Lung (tissue), 16 donors: Measurements from ENCODE around the gene DTNA. TPM values are rescaled to one million over a fixed set of nuclear protein-coding genes. Genes with fewer than 3 reads are reported as not detected.
A peak's percentile ranks its signal among the peaks of the same experiment; 100 is the strongest.

Experiments
- ATAC-seq: fragments of 200-7000 bp; cut with Tn5 transposase; one replicate; pipeline ENCODE4 v1.9.1; 2020; ENCODE audit warnings: moderate number of reproducible peaks; ENCODE audit not compliant: insufficient read depth, low FRiP score
- DNase-seq, 3 donors: peaks; one replicate each; pipeline ENCODE4 v3.0.0-alpha.2; 2013 to 2017
- H3K27ac ChIP-seq, 2 donors: one replicate each; pipeline ENCODE4 v1.5.1; 2013; ENCODE audit warnings: mild to moderate bottlenecking in 2 of 2, moderate library complexity in 2 of 2, control low read depth in 1 of 2, inconsistent platforms in 1 of 2, low read depth in 1 of 2, low read length in 1 of 2
- H3K27me3 ChIP-seq, 3 donors: one replicate each; pipeline ENCODE4 v1.5.1; 2013; ENCODE audit warnings: low read length in 2 of 3; ENCODE audit not compliant: control insufficient read depth in 3 of 3, insufficient read depth in 3 of 3
- H3K36me3 ChIP-seq, 4 donors: one replicate each; pipeline ENCODE4 v1.5.1; 2013; ENCODE audit warnings: low read length in 4 of 4, mild to moderate bottlenecking in 1 of 4, moderate library complexity in 1 of 4; ENCODE audit not compliant: control insufficient read depth in 4 of 4, insufficient read depth in 4 of 4
- H3K4me1 ChIP-seq, 5 donors: one replicate each; pipeline ENCODE4 v1.5.1; 2013; ENCODE audit warnings: low read length in 5 of 5, mild to moderate bottlenecking in 2 of 5, moderate library complexity in 1 of 5; ENCODE audit not compliant: control insufficient read depth in 5 of 5, insufficient read depth in 5 of 5
- H3K4me3 ChIP-seq: one replicate; pipeline ENCODE4 v1.5.1; 2013; ENCODE audit warnings: mild to moderate bottlenecking, control low read depth, moderate library complexity
- H3K9ac ChIP-seq, 2 donors: one replicate each; pipeline ENCODE4 v1.5.1; 2013; ENCODE audit warnings: low read length in 2 of 2, control low read depth in 1 of 2; ENCODE audit not compliant: insufficient read depth in 1 of 2
- H3K9me3 ChIP-seq, 4 donors: one replicate each; pipeline ENCODE4 v1.5.1; 2013; ENCODE audit warnings: low read length in 3 of 4, mild to moderate bottlenecking in 1 of 4, moderate library complexity in 1 of 4; ENCODE audit not compliant: control insufficient read depth in 4 of 4, insufficient read depth in 3 of 4
- CTCF ChIP-seq: IDR thresholded peaks from 2 replicates; pipeline ENCODE4 v1.5.1; 2012; ENCODE audit warnings: mild to moderate bottlenecking; ENCODE audit errors: control extremely low read depth, extremely low read depth
- WGBS, 2 donors: extraction: QIAGEN DNeasy Blood & Tissue Kit; methylation state at CpG; one replicate each; pipeline ENCODE4 v1.1.7; 2013; 5-methylcytosine and 5-hydroxymethylcytosine counted together
- long read RNA-seq, 5 donors: transcript quantifications; one replicate each; lab custom pipeline, GENCODE V29; 2026
- polyA plus RNA-seq, 2 donors: library from polyadenylated mRNA; stranded (reverse); fragments of 200-250 nt; gene quantifications; one replicate each; pipeline ENCODE4 v1.2.1, GENCODE V29; 2013
- total RNA-seq, 2 donors: library from RNA; depleted of rRNA in 1 of 2; stranded (reverse); fragments of >200 nt in 1 of 2; gene quantifications; one replicate each; pipeline ENCODE4 v1.2.1, GENCODE V29; 2014 to 2021
- donor health status: control.
- donor health status: control.
- donor health status: Bipolar disorder and iron deficiency.
- donor health status: healthy.
- donor health status: DM: yes; HTN: yes; CAD: no.

The DTNA gene
- 10 to 100 TPM; 19.6 to 23.8 TPM for total RNA-seq
- 1 to 10 TPM; 5.0 to 6.2 TPM for polyA plus RNA-seq
- long read RNA-seq, donor 1, partial matches to known transcripts = 5 of 6 reads
- long read RNA-seq, donor 1, other reads (novel, unspliced or antisense) = 0 of 6 reads
- long read RNA-seq, donor 2 = 0 reads
- long read RNA-seq, donor 3 = 0 reads
- long read RNA-seq, donor 4 = 0 reads
- long read RNA-seq, donor 5, partial matches to known transcripts = 0 of 1 reads
- long read RNA-seq, donor 5, other reads (novel, unspliced or antisense) = 0 of 1 reads

- 50 to 53% methylated on average over 1 of the region's 1 CpG for WGBS, 2 donors
- Histone ChIP-seq H3K4me1 (peaks cover 0 to 52% (median 16%) of the 10 kb centered on the region in 5 donors), H3K27ac (peak within 1 kb of the TSS; percentile 31 to 69), H3K27me3 (no peaks in the 10 kb centered on the region), H3K36me3 (no peaks in the 10 kb centered on the region), H3K9me3 (no peaks in the 10 kb centered on the region), H3K9ac (peak within 1 kb of the TSS in 1 of 2 donors; percentile 30), H3K4me3 (no peak within 1 kb of the TSS)
- ATAC-seq = peak; percentile 68
- peak; percentile 80 to 98 (median 97) for DNase-seq
- TF ChIP-seq CTCF = no peak
These were observed at the start of gene DTNA for GRCh38 chr18:34709750-34710441. TSS of gene DTNA (plus strand) at chr18:34710298. CDS start at chr18:34755977, 45,679 bp downstream.

- Histone ChIP-seq H3K9ac (no peak overlapping the region), H3K27me3 (no peaks in the 10 kb centered on the region), H3K27ac (peak overlapping the region in 1 of 2 donors; percentile 98), H3K9me3 (no peaks in the 10 kb centered on the region), H3K36me3 (no peaks in the 10 kb centered on the region), H3K4me1 (peaks cover 0 to 17% (median 6%) of the 10 kb centered on the region in 5 donors), H3K4me3 (no peak overlapping the region)
- no peak for TF ChIP-seq CTCF
- WGBS, 2 donors = 76 to 80% methylated on average over 2 of the region's 2 CpGs
- ATAC-seq (no peak), DNase-seq (no peak)
These were observed 49.5 kb upstream of the DTNA start for GRCh38 chr18:34660572-34660971.

- Histone ChIP-seq H3K9me3 (no peaks in the 10 kb centered on the region), H3K9ac (no peak overlapping the region), H3K4me1 (peaks cover 0 to 17% (median 6%) of the 10 kb centered on the region in 5 donors), H3K27ac (peak overlapping the region in 1 of 2 donors; percentile 29), H3K4me3 (no peak overlapping the region), H3K27me3 (no peaks in the 10 kb centered on the region), H3K36me3 (no peaks in the 10 kb centered on the region)
- WGBS, 2 donors = 49 to 52% methylated on average over 4 of the region's 4 CpGs
- ATAC-seq (peak; percentile 69), DNase-seq (peak in 2 of 3 donors; percentile 55 to 59)
- peak; percentile 16 for TF ChIP-seq CTCF
These were observed 48.5 kb upstream of the DTNA start for GRCh38 chr18:34661464-34662087.
